Ascending aorta (tissue), 2 donors: ENCODE data around the gene NEK7. TPM values are rescaled to one million over a fixed set of nuclear protein-coding genes. Genes with fewer than 3 reads are reported as not detected.

Source experiments
- DNase-seq, 2 donors: peaks; one replicate each; pipeline ENCODE4 v3.0.0-alpha.2; 2019; ENCODE audit warnings: low spot score in 2 of 2
- H3K27ac ChIP-seq, 2 donors: fragments of 200-600 bp; sonication (generic); one replicate each; pipeline ENCODE4 v1.5.1; 2016 to 2017; ENCODE audit warnings: mild to moderate bottlenecking in 1 of 2
- H3K27me3 ChIP-seq: fragments of 200-600 bp; sonication (generic); one replicate; pipeline ENCODE4 v1.5.1; 2017
- H3K36me3 ChIP-seq, 2 donors: fragments of 200-600 bp; sonication (generic); one replicate each; pipeline ENCODE4 v1.5.1; 2016
- H3K4me1 ChIP-seq, 2 donors: fragments of 200-600 bp; sonication (generic); one replicate each; pipeline ENCODE4 v1.5.1; 2016 to 2017; ENCODE audit warnings: mild to moderate bottlenecking in 1 of 2
- H3K4me3 ChIP-seq, 2 donors: fragments of 200-600 bp; sonication (generic); one replicate each; pipeline ENCODE4 v1.5.1; 2016 to 2017; ENCODE audit warnings: mild to moderate bottlenecking in 1 of 2
- H3K9me3 ChIP-seq, 2 donors: fragments of 200-600 bp; sonication (generic); one replicate each; pipeline ENCODE4 v1.5.1; 2016
- CTCF ChIP-seq, 3 experiments: fragments of 200-600 bp in 2 of 3; fragments of 450-650 bp in 1 of 3; sonication (generic) in 2 of 3; IDR thresholded peaks; one replicate each; pipeline ENCODE4 v1.5.1; 2016 to 2019; ENCODE audit warnings: antibody characterized with exemption in 3 of 3, mild to moderate bottlenecking in 1 of 3, moderate library complexity in 1 of 3
- intact Hi-C: fragments of 100-400 bp; cut with DNase I; formaldehyde crosslinking; loops from one replicate; pipeline ENCODE4 v1.15.1; 2023
- total RNA-seq: library from RNA; depleted of rRNA; stranded (reverse); fragments of >200 nt; gene quantifications from one replicate; pipeline ENCODE4 v1.1.0, GENCODE V29; 2016

The NEK7 gene
- total RNA-seq, 1 donor from 2014 or later = 43.6 TPM

DNA sequence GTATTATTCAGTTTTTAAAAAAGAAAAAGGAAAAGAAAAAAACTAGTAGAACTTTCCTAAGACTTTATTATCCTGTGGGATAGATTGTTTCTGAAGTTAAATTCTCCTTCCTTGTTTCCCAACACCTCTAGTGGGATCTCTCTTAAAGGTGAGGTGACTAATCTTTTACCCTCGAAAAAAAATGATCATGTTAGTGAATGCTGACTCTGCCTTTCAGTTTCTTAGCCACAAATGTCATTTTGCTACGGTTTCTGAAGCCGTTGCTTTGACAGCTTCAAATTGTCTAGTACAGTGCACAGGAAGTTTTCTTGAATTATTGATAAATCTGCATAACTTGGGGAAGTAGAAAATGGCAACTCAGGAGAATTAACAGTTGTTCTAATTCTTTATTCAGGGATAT is 13.0 kb upstream of the NEK7 start:
- DNase-seq = no peak
- H3K4me3 ChIP-seq = no peak overlapping the region
- no peak overlapping the region for H3K27ac ChIP-seq
- no peak for TF ChIP-seq CTCF (IDR thresholded peaks at IDR 0.05)
- H3K9me3 ChIP-seq = no peaks in the 10 kb centered on the region
- intact Hi-C loops = no loop called here
- no peaks in the 10 kb centered on the region for H3K27me3 ChIP-seq
- H3K4me1 ChIP-seq = no peaks in the 10 kb centered on the region
- H3K36me3 ChIP-seq = no peaks in the 10 kb centered on the region

GRCh38 chr1:198147216-198147615 is 9.6 kb upstream of the NEK7 start:
- intact Hi-C loops = no loop called here
- Histone ChIP-seq H3K4me3 (no peak overlapping the region), H3K36me3 (no peaks in the 10 kb centered on the region), H3K9me3 (no peaks in the 10 kb centered on the region), H3K4me1 (no peaks in the 10 kb centered on the region), H3K27ac (no peak overlapping the region), H3K27me3 (no peaks in the 10 kb centered on the region)
- no peak for DNase-seq
- TF ChIP-seq CTCF (IDR thresholded peaks at IDR 0.05) = no peak

DNA sequence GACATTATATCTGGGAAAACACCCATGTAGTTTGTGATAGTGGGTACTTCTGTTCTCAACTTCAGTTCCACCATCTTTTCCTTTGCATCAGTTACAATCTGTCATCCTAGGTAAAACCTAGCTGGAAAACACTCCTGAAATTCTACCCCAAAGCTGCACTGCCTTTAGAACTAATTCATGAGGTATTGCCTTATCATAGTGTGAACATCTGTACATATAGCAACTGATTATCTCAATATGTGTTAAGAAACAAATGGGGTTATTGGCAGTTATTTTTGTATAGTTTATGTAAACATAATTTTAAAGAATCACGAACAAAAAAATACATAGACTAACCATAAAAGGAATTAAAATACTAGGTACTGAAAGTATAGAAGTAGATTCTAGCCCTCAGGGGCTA is 6.4 kb upstream of the NEK7 start:
- no peak for DNase-seq
- intact Hi-C loops = loop anchor here (10.0 kb wide), 2 partner anchors 114 to 376 kb away; partner anchors contain the start of gene DENND1B
- Histone ChIP-seq H3K36me3 (no peaks in the 10 kb centered on the region), H3K27ac (no peak overlapping the region), H3K4me3 (no peak overlapping the region), H3K4me1 (peaks cover 6 to 21% of the 10 kb centered on the region in 2 donors), H3K27me3 (no peaks in the 10 kb centered on the region), H3K9me3 (no peaks in the 10 kb centered on the region)
- TF ChIP-seq CTCF (IDR thresholded peaks at IDR 0.05) = no peak

GRCh38 chr1:198151688-198152087 is 5.1 kb upstream of the NEK7 start:
- no peak for DNase-seq
- Histone ChIP-seq H3K4me3 (no peak overlapping the region), H3K4me1 (peaks cover 10 to 26% of the 10 kb centered on the region in 2 donors), H3K27me3 (no peaks in the 10 kb centered on the region), H3K9me3 (no peaks in the 10 kb centered on the region), H3K36me3 (no peaks in the 10 kb centered on the region), H3K27ac (no peak overlapping the region)
- TF ChIP-seq CTCF (IDR thresholded peaks at IDR 0.05) = no peak
- intact Hi-C loops = loop anchor here (10.0 kb wide), 2 partner anchors 113 to 377 kb away; partner anchors contain the start of gene DENND1B

GRCh38 chr1:198153103-198153502 is 3.7 kb upstream of the NEK7 start:
- Histone ChIP-seq H3K9me3 (no peaks in the 10 kb centered on the region), H3K27me3 (no peaks in the 10 kb centered on the region), H3K4me1 (peaks cover 10 to 26% of the 10 kb centered on the region in 2 donors), H3K36me3 (no peaks in the 10 kb centered on the region), H3K4me3 (no peak overlapping the region), H3K27ac (peak overlapping the region; percentile 42 to 99)
- intact Hi-C loops = loop anchor here (10.0 kb wide), 2 partner anchors 112 to 378 kb away; partner anchors contain the start of gene DENND1B
- DNase-seq = peak in 1 of 2 donors; percentile 90
- no peak for TF ChIP-seq CTCF (IDR thresholded peaks at IDR 0.05)

DNA sequence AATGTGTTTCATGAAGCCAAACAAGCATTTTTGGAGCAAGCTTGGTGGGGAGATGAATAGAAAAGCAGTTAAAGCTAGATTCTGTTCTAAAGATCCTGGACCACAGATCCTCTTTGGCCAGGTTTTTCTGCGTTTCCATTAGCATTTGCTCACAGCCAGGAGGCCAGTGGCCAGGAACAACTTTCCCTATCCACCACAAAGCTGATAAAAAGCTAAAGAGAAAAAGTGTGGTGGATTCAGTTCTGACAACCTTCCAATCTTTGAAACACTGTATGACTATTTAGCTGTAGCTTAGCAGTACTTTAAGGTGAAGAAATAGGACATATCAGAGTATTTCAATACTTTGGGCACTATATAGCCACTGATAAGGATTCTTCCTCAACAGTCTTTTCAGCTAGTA is 3.0 kb upstream of the NEK7 start:
- no peaks in the 10 kb centered on the region for H3K36me3 ChIP-seq
- intact Hi-C loops = loop anchor here (10.0 kb wide), 2 partner anchors 111 to 379 kb away; partner anchors contain the start of gene DENND1B
- no peak overlapping the region for H3K4me3 ChIP-seq
- H3K9me3 ChIP-seq = no peaks in the 10 kb centered on the region
- peaks cover 10 to 26% of the 10 kb centered on the region in 2 donors for H3K4me1 ChIP-seq
- H3K27me3 ChIP-seq = no peaks in the 10 kb centered on the region
- TF ChIP-seq CTCF (IDR thresholded peaks at IDR 0.05) = no peak
- no peak for DNase-seq
- H3K27ac ChIP-seq = peak overlapping the region; percentile 42 to 99
